Posterior cingulate gyrus (tissue), 11 donors: Measurements from ENCODE around the gene CAMTA1.
"Not testable (repeated sequence)": the region's sequence is repeated elsewhere in the genome, so short reads cannot be mapped to it uniquely, and the experiment has no call there.

Experiments
- DNase-seq, 10 donors: peaks; one replicate each; pipeline versions ENCODE4 v3.0.0 to v3.0.0-alpha.2; 2020 to 2021; ENCODE audit warnings: mixed read lengths in 3 of 10
- intact Hi-C: fragments of 100-400 bp; cut with DNase I; formaldehyde crosslinking; loops from one replicate; pipeline ENCODE4 v1.15.1; 2023

Gene CAMTA1

DNA sequence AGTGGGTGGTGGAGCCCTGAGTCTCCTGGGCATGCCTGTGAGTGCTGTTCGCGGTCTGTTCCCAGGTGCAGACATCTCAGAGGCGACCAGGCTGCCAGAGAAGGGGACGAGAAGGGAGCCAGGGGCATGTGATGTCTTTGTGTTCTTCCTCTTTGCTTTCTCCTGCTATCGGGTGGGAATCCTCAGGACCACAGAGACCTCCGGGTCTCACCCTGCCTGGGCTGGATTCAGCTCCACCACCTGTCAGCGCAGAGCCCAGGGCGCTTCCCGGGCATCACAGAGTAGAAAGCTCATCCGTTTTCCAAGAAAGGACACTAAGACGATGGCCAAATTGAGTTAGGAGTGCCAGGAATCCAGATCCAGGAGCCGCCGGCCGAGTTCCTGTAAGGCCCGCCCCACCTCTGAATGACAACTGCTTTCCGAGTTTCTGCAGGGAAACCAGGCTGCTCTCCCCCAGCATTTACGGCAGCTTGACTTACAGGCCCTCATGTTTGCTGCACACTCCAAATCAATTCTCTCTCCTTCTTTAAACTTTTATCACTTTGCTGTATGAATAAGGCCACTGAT, 130.8 kb downstream of the CAMTA1 start:
- intact Hi-C loops = no loop called here
- no peak for DNase-seq

DNA sequence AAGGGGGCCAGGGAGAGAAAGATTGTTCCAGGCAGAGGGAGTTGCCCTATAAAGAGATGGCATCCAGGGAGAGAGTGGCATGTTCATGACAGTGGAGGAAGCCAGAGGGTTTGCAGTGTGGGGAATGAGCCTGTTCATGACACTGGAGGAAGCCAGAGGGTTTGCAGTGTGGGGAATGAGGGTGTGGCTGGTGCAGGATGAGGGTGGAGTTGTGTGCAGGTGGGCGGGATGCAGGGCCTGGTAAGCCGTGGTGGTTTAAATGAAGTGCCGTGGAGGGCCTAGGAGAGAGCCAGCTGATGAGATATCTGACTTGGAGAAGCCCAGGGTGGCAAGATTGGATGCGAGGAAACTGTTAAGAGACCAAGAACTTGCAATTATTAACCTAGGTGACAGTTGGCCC, 131.8 kb downstream of the CAMTA1 start:
- DNase-seq = no peak
- intact Hi-C loops = no loop called here

- DNase-seq = no peak
- intact Hi-C loops = no loop called here
Measured at GRCh38 chr1:6918186-6918924, 133.1 kb downstream of the CAMTA1 start.

- intact Hi-C loops = no loop called here
- no peak for DNase-seq
Measured at GRCh38 chr1:6918925-6919511, 133.8 kb downstream of the CAMTA1 start.

GRCh38 chr1:6921506-6921905, 136.3 kb downstream of the CAMTA1 start:
- DNase-seq, intact Hi-C loops: not testable (repeated sequence)

GRCh38 chr1:6922096-6922931, 137.1 kb downstream of the CAMTA1 start:
- intact Hi-C loops = no loop called here

GRCh38 chr1:6923012-6923411, 137.8 kb downstream of the CAMTA1 start:
- intact Hi-C loops = no loop called here
- no peak for DNase-seq

More at GRCh38 chr1:6922096-6922931, 137.1 kb downstream of the CAMTA1 start:
- peak in 6 of 10 donors; percentile 25 to 84 (median 36) for DNase-seq

DNA sequence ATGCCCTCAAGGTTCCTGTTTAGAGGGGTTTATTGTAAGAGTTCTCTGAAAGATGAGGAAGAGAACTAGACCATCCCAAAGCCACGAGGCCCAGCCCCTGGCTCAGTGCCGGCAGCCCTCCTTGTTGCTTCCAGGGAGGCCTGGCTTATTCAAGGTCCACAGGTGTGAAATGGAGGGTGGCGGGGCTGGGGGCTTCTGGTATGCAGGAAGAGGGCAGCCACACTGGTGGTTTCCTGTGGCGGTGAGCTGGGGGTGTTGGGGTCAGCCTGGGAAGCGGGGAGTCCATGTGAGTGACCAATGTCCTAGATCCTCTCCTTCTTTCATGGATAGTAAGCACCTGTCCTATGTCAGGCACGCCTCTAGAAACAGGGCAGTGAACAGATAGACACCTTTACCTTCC, 138.2 kb downstream of the CAMTA1 start:
- no peak for DNase-seq

GRCh38 chr1:6923955-6924881, 139.0 kb downstream of the CAMTA1 start:
- intact Hi-C loops = no loop called here
- DNase-seq = peak in 4 of 10 donors; percentile 38 to 88 (median 63)

More for the DNA sequence above, 138.2 kb downstream of the CAMTA1 start:
- intact Hi-C loops = no loop called here

GRCh38 chr1:6924891-6925290, 139.6 kb downstream of the CAMTA1 start:
- intact Hi-C loops = no loop called here

GRCh38 chr1:6927626-6928025, 142.4 kb downstream of the CAMTA1 start:
- DNase-seq = no peak
- intact Hi-C loops = no loop called here

More at GRCh38 chr1:6924891-6925290, 139.6 kb downstream of the CAMTA1 start:
- DNase-seq = no peak

- intact Hi-C loops = no loop called here
- no peak for DNase-seq
Measured at GRCh38 chr1:6928106-6928885, 143.0 kb downstream of the CAMTA1 start.

DNA sequence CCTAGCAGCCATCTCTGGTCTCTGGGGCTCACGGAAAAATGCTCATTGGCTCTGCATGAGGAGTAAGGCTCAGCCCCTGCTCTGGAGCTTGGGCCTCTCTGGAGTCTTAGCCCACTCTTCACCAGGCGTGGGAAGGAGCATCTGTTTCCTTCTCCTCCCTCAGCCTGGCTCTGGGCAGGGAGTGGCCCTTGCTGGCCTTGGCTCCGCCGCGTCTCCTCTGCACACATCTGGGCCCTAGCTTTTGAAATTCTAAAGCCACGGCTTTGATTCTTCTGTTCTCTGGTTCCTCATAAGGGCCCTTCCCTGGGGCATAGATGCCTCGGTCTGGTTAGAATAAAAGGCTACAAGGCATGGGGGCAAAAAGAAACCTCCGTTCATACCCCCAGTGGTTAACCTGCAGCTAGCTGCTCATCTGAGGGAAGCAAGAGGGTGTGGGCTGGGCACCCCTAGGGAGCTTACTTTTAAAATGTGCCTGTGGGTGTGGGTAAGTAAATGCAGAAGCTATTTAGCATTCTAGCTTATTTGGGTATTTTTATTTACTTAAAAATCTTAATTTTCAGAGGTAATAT, 145.6 kb downstream of the CAMTA1 start:
- intact Hi-C loops = no loop called here
- DNase-seq = no peak

DNA sequence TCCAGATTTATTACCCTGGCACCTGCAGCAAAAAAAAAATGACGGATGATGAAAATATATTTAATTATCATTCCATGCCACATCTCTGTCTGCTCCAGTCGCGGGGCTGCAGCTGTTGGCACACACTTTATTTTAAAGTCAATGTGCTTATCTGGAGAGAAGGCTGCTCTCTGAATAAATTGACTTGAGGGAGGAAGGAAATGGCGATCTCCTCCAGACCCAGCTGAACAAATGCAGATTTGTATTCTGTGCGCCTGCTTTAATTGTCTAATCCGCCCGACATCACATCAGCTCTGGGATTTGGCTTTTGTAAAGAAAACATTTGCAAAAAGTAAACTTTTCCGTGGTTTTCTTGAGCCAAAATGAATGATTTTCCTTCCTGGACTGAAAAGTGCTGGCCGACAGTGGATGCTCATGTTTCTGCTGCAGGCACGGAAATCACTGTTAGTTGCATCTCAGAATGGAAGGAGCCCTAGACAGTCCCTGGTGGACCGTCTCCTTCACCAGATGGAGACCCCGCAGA, 150.2 kb downstream of the CAMTA1 start:
- DNase-seq = no peak
- intact Hi-C loops = no loop called here

DNA sequence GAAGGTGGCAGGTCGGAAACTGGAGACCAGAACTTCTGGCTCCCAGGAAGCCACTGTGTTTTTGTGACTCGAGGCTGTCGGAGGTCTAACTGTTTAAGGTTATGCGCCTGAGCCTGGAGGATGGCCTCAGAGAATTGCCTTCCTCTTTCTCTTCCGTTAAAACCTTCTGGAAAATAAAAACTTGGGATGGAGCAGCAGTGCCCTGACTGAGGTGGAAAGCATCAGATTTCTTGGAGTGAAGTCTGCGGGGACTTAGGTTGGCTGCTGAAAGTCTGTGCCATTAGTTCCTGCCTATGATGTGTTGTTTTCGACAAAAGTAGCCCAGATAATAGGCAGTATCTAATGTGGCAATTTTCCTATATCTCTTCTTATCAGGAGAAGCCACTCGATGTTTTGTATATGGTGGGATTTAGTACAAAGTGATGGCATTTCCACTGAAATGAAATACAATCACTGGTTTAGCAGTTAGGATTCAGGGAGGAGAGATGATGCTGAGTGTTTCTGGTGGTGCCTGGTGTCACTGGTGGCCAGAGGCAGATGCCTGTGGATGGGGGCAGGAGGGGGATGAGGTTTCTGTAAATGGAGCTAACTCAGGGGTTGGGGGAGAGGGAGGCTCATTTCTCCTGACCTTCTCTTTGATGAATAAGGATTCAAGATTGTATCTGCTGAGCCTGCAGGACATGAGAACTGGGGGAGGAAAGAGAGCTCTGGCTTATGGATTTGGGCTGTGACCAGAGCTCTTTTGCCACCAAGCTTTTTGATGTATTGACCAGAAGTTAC, 150.8 kb downstream of the CAMTA1 start:
- intact Hi-C loops = no loop called here
- DNase-seq = no peak

- intact Hi-C loops = no loop called here
- no peak for DNase-seq
Measured at GRCh38 chr1:6937048-6937447, 151.8 kb downstream of the CAMTA1 start.

DNA sequence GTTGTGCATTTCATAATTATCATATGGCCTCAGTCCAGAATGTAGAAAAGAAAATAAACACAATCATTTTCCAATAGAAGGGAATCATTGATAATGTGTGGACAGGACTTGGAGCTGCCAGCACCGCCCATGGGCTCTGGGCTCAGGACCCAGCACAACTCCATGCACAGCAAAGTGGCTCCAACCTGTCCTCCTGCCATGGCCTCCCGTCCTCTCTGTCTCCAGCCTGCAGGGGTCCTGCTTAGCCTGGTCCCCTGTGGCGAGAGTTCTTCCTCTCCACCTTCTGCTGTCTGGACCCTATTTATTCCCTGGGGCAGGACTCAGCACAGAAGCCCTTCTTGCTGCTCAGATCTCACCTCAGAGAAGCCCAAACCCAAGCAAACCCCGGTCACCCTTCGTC, 154.1 kb downstream of the CAMTA1 start:
- intact Hi-C loops = no loop called here
- DNase-seq = no peak

DNA sequence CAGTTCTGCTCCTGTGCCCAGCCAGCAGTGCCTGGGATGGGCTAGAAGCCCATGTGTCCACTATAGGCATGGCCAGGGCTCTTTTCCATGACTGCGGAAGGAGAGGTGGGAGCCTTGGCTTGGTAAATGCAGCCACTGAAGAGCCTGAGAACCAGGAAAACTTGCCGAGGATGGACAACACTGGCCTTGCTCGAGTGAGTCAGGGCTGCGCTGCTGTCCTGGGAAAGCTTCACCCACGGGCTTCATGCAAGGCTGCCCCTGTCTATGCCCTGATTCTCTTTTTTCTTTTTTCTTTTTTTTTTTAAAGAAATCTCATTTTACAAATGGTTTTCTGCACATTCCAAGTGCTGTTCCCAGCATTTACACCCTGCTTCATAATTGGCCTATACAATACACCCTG, 156.5 kb downstream of the CAMTA1 start:
- intact Hi-C loops = no loop called here
- DNase-seq = no peak
